Measurements from ENCODE around the gene MEAF6. TPM values are rescaled to one million over a fixed set of nuclear protein-coding genes. Genes with fewer than 3 reads are reported as not detected.
A peak's percentile ranks its signal among the peaks of the same experiment; 100 is the strongest.
"Not testable (repeated sequence)": the region's sequence is repeated elsewhere in the genome, so short reads cannot be mapped to it uniquely, and the experiment has no call there.

The MEAF6 gene
- total RNA-seq, 1 experiment from 2014 or later: 82.3 TPM

DNA sequence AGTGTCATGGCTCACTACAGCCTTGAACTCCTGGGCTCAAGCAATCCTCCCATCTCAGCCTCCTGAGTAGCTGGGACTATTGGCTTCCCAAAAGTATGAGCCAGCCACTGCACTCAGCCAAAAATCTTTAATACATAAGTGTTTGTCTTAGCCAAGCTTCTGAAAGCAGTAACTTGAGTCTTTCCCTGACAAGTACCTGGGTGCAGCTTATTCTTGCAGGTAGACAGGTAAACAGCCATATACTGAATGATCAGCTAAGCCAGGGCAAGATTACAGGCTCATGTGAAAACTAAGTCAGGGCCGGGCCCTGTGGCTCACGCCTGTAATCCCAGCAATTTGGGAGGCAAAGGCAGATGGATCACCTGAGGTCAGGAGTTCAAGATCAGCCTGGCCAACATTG is 7.8 kb downstream of the MEAF6 start:
- DNase-seq: no peak
- Histone ChIP-seq H3K36me3 (peaks cover 57% of the 10 kb centered on the region), H3K4me1 (no peaks in the 10 kb centered on the region), H3K9me3 (replicated peaks) (no peaks in the 10 kb centered on the region), H3K27me3 (no peaks in the 10 kb centered on the region), H3K27ac (no peak overlapping the region), H3K4me3 (no peak overlapping the region)

DNA sequence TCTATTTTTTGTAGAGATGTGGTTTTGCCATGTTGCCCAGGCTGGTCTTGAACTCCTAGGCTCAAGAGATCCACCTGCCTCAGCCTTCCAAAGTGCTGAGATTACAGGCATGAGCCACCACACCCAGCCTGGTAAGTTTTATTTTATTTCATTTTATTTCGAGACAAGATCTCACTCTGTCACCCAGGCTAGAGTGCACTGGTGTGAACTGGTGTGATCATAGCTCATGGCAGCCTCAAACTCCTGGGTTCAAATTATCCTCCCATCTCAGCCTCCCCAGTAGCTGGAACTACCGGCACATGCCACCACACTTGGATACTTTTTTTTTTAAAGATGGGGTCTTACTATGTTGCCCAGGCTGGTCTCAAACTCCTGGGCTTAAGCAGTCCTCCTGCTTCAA is 11.8 kb downstream of the MEAF6 start:
- not testable (repeated sequence) for H3K27ac ChIP-seq; H3K9me3 ChIP-seq (replicated peaks); H3K4me3 ChIP-seq; H3K4me1 ChIP-seq; H3K27me3 ChIP-seq; DNase-seq
- peaks cover 60% of the 10 kb centered on the region for H3K36me3 ChIP-seq

DNA sequence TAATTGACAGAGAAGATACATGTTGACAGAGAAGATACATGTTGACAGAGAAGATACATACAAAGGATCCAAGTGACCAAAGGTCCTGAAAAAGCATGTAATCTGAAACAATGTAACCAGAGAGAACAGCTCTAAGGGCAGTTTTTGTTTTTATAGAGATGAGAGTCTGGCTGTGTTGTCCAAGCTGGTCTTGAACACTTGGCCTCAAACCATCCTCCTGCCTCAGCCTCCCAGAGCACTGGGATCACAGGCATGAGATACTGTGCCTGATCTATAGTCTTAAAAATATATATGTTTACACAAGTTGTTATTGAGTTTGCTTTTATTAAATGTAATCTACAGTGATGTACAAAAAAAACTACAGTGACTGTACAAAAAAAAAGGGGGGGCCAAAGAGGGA is 12.5 kb downstream of the MEAF6 start:
- Histone ChIP-seq H3K27ac (no peak overlapping the region), H3K36me3 (peaks cover 65% of the 10 kb centered on the region), H3K4me1 (no peaks in the 10 kb centered on the region), H3K9me3 (replicated peaks) (no peaks in the 10 kb centered on the region), H3K4me3 (no peak overlapping the region), H3K27me3 (no peaks in the 10 kb centered on the region)
- no peak for DNase-seq

DNA sequence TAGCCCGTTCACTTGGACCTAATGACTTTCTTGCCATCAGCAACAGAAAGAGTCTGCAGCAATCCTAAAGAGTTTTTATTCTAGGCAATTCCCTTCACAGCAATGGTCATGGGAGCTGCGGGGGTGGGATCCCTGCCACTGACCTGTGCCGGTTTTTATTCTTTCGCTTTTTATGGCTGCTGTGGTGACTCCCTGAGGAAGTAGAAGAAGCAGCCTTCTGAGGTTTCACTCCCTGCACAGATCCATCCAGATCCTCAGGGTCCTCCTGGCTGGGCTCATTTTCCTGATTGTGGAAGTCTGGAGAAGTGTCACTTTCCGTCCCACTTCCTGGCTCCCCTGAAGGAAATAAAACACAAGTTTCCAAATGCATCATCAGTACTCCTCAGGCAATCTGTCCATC is 12.9 kb downstream of the MEAF6 start:
- no peaks in the 10 kb centered on the region for H3K9me3 ChIP-seq (replicated peaks)
- H3K36me3 ChIP-seq: peaks cover 64% of the 10 kb centered on the region

DNA sequence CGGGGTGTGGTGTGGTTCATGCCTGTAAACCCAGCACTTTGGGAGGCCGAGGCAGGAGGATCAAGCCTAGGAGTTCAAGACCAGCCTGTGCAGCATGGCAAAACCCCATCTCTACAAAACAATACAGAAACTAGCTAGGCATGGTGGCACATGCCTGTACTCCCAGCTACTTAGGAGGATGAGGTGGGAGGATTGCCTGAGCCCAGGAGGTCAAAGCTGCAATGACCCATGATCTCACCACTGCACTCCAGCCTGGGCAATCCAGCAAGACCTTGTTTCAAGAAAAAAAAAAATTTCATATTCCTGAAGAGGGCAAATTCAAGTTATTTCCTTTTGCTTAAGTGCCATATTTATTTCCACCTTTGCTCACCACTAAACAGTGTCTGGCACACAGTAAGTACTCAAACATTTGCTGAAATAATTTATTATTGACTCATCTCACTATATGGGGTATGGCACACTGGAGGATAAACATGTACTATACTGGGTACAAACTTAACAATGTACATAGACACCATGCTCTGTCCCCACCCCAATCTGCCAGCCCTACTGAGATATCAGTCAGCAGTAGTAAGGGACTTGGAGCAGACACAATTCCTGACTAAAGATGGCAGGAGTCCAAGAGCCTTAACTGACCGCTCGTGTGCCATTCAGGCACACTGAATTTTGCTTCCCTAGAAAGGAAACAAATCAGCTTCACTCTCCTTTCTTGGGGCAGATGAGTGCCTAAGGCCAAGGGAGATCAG is 15.5 kb downstream of the MEAF6 start:
- Histone ChIP-seq H3K4me1 (no peaks in the 10 kb centered on the region), H3K4me3 (no peak overlapping the region), H3K27me3 (no peaks in the 10 kb centered on the region; the same call in 1 of the 2 replicates), H3K9me3 (replicated peaks) (no peaks in the 10 kb centered on the region), H3K36me3 (peaks cover 53% of the 10 kb centered on the region), H3K27ac (no peak overlapping the region)
- DNase-seq: no peak

More for the DNA sequence above, 12.9 kb downstream of the MEAF6 start:
- H3K4me1 ChIP-seq: no peaks in the 10 kb centered on the region
- H3K27ac ChIP-seq: no peak overlapping the region
- no peak for DNase-seq
- no peaks in the 10 kb centered on the region for H3K27me3 ChIP-seq
- no peak overlapping the region for H3K4me3 ChIP-seq

DNA sequence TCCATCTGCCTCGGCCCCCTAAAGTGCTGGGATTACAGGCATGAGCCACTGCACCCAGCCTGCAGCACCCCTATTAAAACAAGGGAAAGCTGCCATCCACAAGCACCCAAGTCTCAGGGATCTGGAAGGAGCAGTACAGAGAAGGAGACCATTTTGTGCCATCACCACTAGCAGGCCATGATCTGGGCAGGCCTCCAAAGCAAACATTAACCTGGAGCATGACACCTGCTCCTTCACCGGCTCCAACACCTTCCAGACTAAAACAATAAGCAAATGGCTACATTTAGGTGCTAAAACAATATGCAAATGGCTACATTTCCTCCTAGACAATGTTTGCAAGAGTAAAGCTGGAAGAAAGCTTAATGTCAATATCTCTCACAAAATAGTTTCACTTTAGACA is 16.7 kb downstream of the MEAF6 start:
- Histone ChIP-seq H3K27me3 (no peaks in the 10 kb centered on the region; the same call in 1 of the 2 replicates), H3K4me3 (no peak overlapping the region), H3K4me1 (no peaks in the 10 kb centered on the region), H3K36me3 (peaks cover 56% of the 10 kb centered on the region), H3K27ac (no peak overlapping the region), H3K9me3 (replicated peaks) (no peaks in the 10 kb centered on the region)
- DNase-seq: no peak

DNA sequence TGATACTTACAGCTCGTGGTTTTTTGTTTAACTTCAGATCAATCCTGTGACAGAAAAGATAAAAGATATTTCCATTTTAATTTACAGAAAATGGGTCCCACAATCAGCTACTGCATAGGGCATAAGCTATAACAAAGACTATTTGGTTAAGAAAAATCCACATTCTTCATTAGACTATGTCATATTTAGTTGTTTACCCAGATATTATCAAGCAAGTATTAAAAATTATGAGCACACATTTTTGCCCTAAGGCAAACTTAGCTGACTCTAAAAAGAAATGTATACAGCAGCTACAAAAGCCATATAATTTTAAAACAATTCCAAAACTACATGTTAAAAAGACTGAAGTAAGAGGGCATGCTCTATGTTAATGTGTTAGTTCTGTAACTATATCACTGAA is 18.7 kb downstream of the MEAF6 start:
- no peaks in the 10 kb centered on the region; the same call in 1 of the 2 replicates for H3K27me3 ChIP-seq
- no peak overlapping the region for H3K27ac ChIP-seq
- no peak for DNase-seq
- H3K36me3 ChIP-seq: peaks cover 56% of the 10 kb centered on the region
- no peaks in the 10 kb centered on the region for H3K4me1 ChIP-seq
- no peaks in the 10 kb centered on the region for H3K9me3 ChIP-seq (replicated peaks)
- H3K4me3 ChIP-seq: no peak overlapping the region

DNA sequence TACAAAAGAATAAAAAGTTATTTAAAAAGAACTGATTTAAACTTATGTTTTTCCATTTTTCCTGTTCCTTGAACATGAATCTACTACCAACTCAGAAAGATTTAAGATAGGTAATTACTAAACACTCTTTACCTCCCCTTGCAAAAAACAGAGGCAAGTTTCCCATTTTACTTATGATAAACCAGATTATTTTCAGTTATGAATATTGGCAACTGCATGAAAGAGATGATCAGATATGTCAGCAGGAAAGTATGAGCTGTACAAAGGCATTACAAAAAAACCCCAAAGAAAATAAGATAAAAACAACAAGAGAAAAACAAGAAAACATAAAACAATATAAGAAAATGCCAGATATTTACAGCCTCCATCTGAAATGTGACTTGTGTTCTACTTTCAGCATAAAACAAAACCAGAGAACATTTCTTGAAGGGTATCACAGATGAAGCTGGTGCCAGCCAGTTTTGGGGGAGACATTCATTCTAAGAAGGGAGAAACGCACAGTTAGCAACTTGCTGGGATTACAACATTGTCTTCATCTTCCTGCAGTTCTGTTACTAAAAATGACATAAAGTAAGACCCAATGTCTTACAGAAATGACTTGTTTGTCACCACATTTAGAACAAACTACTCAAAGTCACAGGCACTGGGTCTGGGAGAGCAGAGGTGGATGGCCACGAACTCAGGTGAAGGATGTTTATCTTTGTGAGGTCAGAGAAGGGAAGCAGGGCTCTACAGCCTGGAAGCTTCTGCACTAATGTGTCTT is 21.0 kb downstream of the MEAF6 start:
- Histone ChIP-seq H3K4me3 (no peak overlapping the region), H3K4me1 (no peaks in the 10 kb centered on the region), H3K9me3 (replicated peaks) (no peaks in the 10 kb centered on the region), H3K27me3 (no peaks in the 10 kb centered on the region; the same call in 1 of the 2 replicates), H3K36me3 (peaks cover 45% of the 10 kb centered on the region), H3K27ac (no peak overlapping the region)
- no peak for DNase-seq

DNA sequence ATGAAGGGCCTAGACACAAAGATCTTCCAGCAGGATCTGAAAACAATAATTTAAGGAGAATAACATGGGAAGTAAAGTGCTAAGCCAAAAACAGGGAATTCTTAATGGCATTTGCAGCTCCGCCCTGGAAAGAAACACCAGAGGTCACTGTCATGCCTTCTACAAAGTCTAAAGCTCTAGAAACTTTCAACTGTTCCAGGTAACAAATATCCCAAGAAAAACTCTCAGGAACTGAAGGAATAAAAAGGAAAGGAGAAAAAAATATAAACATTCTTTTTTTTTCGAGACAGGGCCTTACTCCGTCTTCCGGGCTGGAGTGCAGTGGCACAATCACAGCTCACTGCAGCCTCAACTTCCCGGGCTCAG is 27.0 kb downstream of the MEAF6 start:
- Histone ChIP-seq H3K27ac (no peak overlapping the region; the same call in 1 of the 2 replicates), H3K4me1 (peaks cover 17% of the 10 kb centered on the region), H3K36me3 (peaks cover 18% of the 10 kb centered on the region; the same call in 1 of the 2 replicates), H3K27me3 (no peaks in the 10 kb centered on the region), H3K9me3 (replicated peaks) (no peaks in the 10 kb centered on the region), H3K4me3 (no peak overlapping the region)
- no peak for DNase-seq

DNA sequence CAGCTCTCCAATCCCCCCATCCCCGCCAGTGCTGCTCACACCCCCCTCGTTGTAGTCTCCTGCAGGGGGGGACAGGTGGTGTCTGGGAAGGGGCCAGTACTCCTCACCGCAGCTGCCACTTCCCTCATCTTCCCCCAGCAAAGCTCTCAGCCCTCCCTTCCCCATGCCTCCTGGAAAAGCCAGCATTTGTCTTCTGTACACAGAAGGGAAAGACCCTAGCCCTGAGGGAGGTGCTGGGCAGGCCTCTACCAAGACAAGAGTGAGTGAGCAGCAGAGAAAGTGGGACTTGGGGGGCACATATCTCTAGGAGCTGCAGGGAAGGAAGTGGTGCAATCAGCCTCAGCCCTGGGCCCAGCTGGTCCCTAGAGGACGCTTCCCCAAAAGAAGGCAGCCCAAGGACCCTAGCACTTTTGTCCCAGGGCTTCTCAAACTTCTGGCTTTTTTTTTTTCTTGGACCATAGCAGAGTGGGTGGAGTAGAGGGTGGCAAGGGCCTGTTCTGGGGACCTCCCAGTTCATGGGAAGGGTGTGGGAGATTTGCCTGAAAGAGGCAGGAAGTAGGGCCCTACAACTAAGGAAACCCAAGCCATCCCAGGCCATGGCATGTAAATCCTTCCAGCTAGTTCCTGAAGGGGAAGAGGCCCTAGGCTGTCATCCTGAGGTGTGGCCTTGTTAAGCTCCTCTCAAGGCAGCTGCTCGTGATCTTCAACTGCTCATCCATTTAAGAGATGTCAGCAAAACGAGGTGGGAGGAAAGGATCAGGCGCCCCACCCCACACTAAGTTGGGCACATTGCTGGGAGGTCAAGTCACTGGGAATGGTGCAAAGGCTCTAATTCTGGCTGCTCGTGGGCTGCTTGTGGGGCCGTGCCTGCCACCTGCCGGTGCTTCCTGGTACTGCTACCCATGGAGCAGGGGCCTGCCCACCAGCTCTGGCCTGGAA is 27.6 kb downstream of the MEAF6 start:
- peak overlapping the region; percentile 85 for H3K27ac ChIP-seq
- no peaks in the 10 kb centered on the region for H3K9me3 ChIP-seq (replicated peaks)
- DNase-seq: peak; percentile 88 to 93
- peaks cover 20% of the 10 kb centered on the region; the same call in 1 of the 2 replicates for H3K36me3 ChIP-seq
- H3K4me1 ChIP-seq: peaks cover 17% of the 10 kb centered on the region
- no peaks in the 10 kb centered on the region for H3K27me3 ChIP-seq
- H3K4me3 ChIP-seq: peak overlapping the region; percentile 6; the same call in 1 of the 2 replicates

DNA sequence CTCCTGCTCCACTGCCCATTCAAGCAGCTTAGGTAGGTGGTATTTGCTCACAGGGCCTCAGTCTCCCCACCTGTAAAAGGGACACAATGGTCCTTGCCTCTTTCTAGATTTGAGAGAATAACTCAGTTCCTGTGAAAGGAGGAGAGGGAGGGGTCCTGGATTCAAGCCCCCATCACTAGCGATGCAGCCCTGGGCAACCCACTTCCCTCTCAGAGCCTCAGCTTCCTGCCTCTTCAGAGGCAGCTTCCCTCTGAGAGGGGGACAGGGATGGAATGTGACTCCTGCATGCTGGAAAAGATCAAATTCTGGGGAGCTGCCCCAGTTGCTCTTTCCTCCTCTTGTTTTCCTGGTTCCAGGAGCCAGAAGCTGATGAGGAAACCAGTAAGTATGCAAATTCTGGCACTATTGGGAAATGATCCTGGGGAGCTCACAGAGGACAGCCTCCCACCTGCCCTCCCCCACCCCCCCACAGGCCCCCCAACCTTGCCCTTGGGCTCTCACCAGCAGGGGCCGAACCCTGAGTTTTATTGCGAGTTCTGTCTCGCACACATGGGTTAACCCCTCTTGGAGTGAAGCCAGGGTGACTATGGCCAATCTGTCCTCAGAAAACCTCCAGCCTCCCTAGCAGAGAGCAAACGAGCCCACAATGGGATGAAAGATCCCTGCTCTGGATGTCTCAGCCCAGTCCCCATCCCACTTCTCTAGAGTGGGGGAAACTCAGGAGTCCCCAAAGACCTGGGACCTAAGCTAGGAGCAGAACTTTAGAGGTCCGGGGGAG is 28.5 kb downstream of the MEAF6 start:
- peak; percentile 74 to 79 for DNase-seq
- Histone ChIP-seq H3K4me3 (peak overlapping the region; percentile 6; the same call in 1 of the 2 replicates), H3K27me3 (no peaks in the 10 kb centered on the region), H3K4me1 (peaks cover 17% of the 10 kb centered on the region), H3K27ac (peak overlapping the region; percentile 85), H3K36me3 (peaks cover 25% of the 10 kb centered on the region), H3K9me3 (replicated peaks) (no peaks in the 10 kb centered on the region)

DNA sequence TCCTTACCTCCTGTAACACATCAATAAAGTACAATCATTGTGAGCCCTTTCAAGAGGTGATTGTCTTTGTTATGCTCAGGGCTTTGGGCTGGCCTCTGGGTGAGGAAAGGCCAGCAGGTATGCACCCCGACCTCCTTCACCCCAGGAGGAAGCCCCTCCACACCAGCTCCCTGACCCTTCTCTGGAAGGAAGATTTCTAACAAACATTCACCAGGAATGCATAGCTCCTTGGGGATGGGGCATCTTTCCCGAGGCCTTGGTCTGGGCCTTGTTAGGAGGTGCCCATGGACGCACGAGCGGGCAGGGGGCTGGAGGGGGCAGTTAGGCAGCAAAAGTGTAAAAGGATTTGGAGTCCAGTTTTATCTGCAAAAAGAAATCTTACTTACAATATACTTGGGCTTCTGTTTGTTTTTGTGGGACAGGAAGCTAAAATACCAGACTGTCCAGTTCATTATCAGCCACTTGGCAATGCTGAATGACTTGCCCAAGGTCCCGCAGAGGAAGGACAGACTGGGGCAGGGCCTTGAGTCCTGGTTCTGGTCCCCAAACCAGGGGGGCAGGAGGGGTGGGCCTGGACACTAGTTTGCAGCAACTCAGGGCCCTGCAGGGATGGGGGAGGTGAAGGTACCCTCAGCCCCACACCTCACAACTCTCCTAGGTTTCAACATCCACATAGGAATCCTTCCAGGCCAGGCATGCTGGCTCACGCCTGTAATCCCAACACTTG is 30.1 kb downstream of the MEAF6 start:
- peaks cover 30% of the 10 kb centered on the region for H3K36me3 ChIP-seq
- DNase-seq: no peak
- no peak overlapping the region for H3K27ac ChIP-seq
- no peak overlapping the region for H3K4me3 ChIP-seq
- peaks cover 24% of the 10 kb centered on the region for H3K4me1 ChIP-seq
- no peaks in the 10 kb centered on the region for H3K9me3 ChIP-seq (replicated peaks)
- H3K27me3 ChIP-seq: no peaks in the 10 kb centered on the region

DNA sequence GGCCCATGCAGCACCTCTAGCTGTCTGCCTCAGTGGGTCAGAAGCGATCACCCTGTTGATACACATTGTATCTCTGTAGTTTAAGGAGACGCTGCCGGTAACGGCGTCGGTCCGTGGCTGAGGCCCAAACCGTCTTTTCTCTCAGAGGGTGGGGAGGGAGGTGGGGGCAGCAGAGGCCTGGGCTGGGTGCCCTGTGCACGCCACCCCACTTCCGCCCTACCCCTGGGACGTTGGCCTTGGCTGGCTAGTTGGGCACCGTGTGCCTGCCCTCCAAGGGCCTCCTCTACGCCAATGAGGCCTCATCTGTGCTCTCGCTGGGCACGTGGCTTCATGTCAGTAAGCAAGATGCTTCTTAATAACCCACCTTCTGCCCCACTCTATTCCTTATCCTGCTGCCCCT is 30.8 kb downstream of the MEAF6 start:
- DNase-seq: no peak

More for the DNA sequence above, 30.8 kb downstream of the MEAF6 start:
- H3K36me3 ChIP-seq: peaks cover 30% of the 10 kb centered on the region
- no peaks in the 10 kb centered on the region for H3K9me3 ChIP-seq (replicated peaks)
- H3K4me1 ChIP-seq: peaks cover 29% of the 10 kb centered on the region
- no peaks in the 10 kb centered on the region for H3K27me3 ChIP-seq
- H3K4me3 ChIP-seq: no peak overlapping the region
- H3K27ac ChIP-seq: no peak overlapping the region

Measured in SJCRH30 (cell line).